ENCODE results near the gene MON1A.

Gene MON1A

GRCh38 chr3:49871531-49872153 lies 58.0 kb downstream of the MON1A start:
- CTCF ChIA-PET: no interaction called here

DNA sequence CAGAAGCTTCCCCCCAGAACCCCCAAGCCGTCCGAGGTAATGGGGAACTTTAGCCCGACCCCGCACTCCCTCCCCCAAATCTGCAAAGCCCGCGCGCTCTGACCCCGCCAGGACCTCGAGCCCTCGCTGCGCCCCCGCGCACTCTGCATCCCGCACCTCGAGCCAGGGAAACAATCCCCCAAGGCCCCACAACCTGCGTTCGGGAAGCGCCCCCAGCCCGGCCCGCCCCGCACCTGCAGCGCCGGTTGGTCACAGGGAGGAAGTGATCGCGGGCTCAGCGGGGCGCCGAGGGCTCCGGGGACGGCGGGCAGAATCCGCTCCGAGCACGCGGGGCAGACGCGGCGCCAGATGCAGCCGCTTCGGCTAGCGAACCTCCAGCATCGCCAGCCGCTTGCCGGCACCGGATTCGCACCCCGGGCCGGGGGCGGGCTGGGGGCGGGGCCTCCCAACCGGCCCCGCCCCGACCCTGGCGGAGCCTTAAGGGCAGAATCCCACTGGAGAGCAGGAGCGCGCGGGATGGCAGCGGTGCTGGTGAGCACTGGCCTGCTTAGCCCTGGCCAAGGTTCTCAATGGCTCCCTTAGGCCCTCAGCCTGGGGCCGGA lies 60.0 kb downstream of the MON1A start, which contains the start of gene CAMKV:
TSS of gene CAMKV (minus strand) at position 382 of the 602 bp plus-strand sequence. CDS start 7,518 bp downstream, outside the sequence.
- Histone ChIP-seq H3K4me1 (ENCODE audit: control insufficient read depth, insufficient read depth, low read length) (no peaks in the 10 kb centered on the region), H3K9me3 (ENCODE audit: control insufficient read depth, insufficient read depth, low read depth, low read length) (no peaks in the 10 kb centered on the region), H3K27ac (ENCODE audit: extremely low read depth, low read depth, low read length) (no peak within 1 kb of the TSS), H3K36me3 (ENCODE audit: control insufficient read depth in 2 of 2, insufficient read depth in 1 of 2, low read length in 2 of 2) (no peaks in the 10 kb centered on the region), H3K4me3 (ENCODE audit: low read depth, low read length) (peak within 1 kb of the TSS; percentile 32)
- ChIA-PET CTCF (no interaction called here), POLR2A (interaction anchor here (0.6 to 1.5 kb wide), 3 partner anchors 13 to 950 kb away, joined by 4 to 8 read pairs (median 5); partner anchors contain the start of gene TRAIP)
- TF ChIP-seq KLF8 (tag by site-specific recombination; IDR thresholded peaks at IDR 0.05) (no peak), ZNF335 (tag by site-specific recombination; conservative IDR thresholded peaks at IDR 0.05) (peak; percentile 66), ZNF654 (tag by site-specific recombination; IDR thresholded peaks at IDR 0.05; ENCODE audit: low read depth) (no peak), ZNF626 (tag by site-specific recombination; IDR thresholded peaks at IDR 0.05) (no peak), ZNF211 (tag by site-specific recombination; IDR thresholded peaks at IDR 0.05; ENCODE audit: low read depth) (no peak), ZFHX2 (tag by site-specific recombination; conservative IDR thresholded peaks at IDR 0.05) (peak; percentile 29; the same call in 1 of the 2 replicates), ZFP41 (tag by site-specific recombination; IDR thresholded peaks at IDR 0.05; ENCODE audit: borderline replicate concordance) (no peak), ZBTB26 (tag by site-specific recombination; optimal IDR thresholded peaks at IDR 0.05) (peak; percentile 67), BCL11A (tag by site-specific recombination; IDR thresholded peaks at IDR 0.05; ENCODE audit: low read depth) (no peak), BCL11B (tag by site-specific recombination; IDR thresholded peaks at IDR 0.05; ENCODE audit: low read depth) (0 out of 2 replicates have a peak, but pooled peaks have one; percentile 27), INSM2 (tag by site-specific recombination; IDR thresholded peaks at IDR 0.05) (no peak), ZNF529 (tag by site-specific recombination; IDR thresholded peaks at IDR 0.05; ENCODE audit: insufficient replicate concordance) (no peak), GLIS1 (tag by site-specific recombination; IDR thresholded peaks at IDR 0.05) (peak; percentile 20; the same call in 1 of the 2 replicates), TCF7L2 (IDR thresholded peaks at IDR 0.05; ENCODE audit: borderline replicate concordance, low read depth, low read length) (no peak), ZSCAN30 (tag by site-specific recombination; IDR thresholded peaks at IDR 0.05) (0 out of 2 replicates have a peak, but pooled peaks have one; percentile 18)
- TF ChIP-seq, protein P1, sequence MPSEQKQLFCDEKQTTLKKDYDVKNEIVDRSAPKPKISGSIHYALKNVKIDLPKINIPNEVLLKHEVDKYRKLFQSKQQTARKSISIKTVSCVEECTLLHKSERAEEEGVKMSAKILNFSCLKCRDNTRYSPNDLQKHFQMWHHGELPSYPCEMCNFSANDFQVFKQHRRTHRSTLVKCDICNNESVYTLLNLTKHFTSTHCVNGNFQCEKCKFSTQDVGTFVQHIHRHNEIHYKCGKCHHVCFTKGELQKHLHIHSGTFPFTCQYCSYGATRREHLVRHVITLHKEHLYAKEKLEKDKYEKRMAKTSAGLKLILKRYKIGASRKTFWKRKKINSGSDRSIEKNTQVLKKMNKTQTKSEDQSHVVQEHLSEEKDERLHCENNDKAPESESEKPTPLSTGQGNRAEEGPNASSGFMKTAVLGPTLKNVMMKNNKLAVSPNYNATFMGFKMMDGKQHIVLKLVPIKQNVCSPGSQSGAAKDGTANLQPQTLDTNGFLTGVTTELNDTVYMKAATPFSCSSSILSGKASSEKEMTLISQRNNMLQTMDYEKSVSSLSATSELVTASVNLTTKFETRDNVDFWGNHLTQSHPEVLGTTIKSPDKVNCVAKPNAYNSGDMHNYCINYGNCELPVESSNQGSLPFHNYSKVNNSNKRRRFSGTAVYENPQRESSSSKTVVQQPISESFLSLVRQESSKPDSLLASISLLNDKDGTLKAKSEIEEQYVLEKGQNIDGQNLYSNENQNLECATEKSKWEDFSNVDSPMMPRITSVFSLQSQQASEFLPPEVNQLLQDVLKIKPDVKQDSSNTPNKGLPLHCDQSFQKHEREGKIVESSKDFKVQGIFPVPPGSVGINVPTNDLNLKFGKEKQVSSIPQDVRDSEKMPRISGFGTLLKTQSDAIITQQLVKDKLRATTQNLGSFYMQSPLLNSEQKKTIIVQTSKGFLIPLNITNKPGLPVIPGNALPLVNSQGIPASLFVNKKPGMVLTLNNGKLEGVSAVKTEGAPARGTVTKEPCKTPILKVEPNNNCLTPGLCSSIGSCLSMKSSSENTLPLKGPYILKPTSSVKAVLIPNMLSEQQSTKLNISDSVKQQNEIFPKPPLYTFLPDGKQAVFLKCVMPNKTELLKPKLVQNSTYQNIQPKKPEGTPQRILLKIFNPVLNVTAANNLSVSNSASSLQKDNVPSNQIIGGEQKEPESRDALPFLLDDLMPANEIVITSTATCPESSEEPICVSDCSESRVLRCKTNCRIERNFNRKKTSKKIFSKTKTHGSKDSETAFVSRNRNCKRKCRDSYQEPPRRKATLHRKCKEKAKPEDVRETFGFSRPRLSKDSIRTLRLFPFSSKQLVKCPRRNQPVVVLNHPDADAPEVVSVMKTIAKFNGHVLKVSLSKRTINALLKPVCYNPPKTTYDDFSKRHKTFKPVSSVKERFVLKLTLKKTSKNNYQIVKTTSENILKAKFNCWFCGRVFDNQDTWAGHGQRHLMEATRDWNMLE (tag by site-specific recombination; conservative IDR thresholded peaks at IDR 0.05; ENCODE audit: low read depth): no peak
- TF ChIP-seq, protein P2, sequence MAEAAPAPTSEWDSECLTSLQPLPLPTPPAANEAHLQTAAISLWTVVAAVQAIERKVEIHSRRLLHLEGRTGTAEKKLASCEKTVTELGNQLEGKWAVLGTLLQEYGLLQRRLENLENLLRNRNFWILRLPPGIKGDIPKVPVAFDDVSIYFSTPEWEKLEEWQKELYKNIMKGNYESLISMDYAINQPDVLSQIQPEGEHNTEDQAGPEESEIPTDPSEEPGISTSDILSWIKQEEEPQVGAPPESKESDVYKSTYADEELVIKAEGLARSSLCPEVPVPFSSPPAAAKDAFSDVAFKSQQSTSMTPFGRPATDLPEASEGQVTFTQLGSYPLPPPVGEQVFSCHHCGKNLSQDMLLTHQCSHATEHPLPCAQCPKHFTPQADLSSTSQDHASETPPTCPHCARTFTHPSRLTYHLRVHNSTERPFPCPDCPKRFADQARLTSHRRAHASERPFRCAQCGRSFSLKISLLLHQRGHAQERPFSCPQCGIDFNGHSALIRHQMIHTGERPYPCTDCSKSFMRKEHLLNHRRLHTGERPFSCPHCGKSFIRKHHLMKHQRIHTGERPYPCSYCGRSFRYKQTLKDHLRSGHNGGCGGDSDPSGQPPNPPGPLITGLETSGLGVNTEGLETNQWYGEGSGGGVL (tag by site-specific recombination; IDR thresholded peaks at IDR 0.05): peak; percentile 51

More at GRCh38 chr3:49871531-49872153, 58.0 kb downstream of the MON1A start:
- TF ChIP-seq ZNF157 (tag by site-specific recombination; IDR thresholded peaks at IDR 0.05) (no peak), ZNF16 (tag by site-specific recombination; IDR thresholded peaks at IDR 0.05; ENCODE audit: low read depth) (no peak)
- TF ChIP-seq, protein P3, sequence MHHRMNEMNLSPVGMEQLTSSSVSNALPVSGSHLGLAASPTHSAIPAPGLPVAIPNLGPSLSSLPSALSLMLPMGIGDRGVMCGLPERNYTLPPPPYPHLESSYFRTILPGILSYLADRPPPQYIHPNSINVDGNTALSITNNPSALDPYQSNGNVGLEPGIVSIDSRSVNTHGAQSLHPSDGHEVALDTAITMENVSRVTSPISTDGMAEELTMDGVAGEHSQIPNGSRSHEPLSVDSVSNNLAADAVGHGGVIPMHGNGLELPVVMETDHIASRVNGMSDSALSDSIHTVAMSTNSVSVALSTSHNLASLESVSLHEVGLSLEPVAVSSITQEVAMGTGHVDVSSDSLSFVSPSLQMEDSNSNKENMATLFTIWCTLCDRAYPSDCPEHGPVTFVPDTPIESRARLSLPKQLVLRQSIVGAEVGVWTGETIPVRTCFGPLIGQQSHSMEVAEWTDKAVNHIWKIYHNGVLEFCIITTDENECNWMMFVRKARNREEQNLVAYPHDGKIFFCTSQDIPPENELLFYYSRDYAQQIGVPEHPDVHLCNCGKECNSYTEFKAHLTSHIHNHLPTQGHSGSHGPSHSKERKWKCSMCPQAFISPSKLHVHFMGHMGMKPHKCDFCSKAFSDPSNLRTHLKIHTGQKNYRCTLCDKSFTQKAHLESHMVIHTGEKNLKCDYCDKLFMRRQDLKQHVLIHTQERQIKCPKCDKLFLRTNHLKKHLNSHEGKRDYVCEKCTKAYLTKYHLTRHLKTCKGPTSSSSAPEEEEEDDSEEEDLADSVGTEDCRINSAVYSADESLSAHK (tag by site-specific recombination; IDR thresholded peaks at IDR 0.05): peak; percentile 85
- POLR2A ChIA-PET: no interaction called here
- Histone ChIP-seq H3K4me1 (ENCODE audit: control insufficient read depth, insufficient read depth, low read length) (no peaks in the 10 kb centered on the region), H3K36me3 (ENCODE audit: control insufficient read depth in 2 of 2, insufficient read depth in 1 of 2, low read length in 2 of 2) (no peaks in the 10 kb centered on the region), H3K4me3 (ENCODE audit: low read depth, low read length) (no peak overlapping the region), H3K9me3 (ENCODE audit: control insufficient read depth, insufficient read depth, low read depth, low read length) (no peaks in the 10 kb centered on the region), H3K27ac (ENCODE audit: extremely low read depth, low read depth, low read length) (no peak overlapping the region)
